ENCODE results near the gene VCP.

DNA sequence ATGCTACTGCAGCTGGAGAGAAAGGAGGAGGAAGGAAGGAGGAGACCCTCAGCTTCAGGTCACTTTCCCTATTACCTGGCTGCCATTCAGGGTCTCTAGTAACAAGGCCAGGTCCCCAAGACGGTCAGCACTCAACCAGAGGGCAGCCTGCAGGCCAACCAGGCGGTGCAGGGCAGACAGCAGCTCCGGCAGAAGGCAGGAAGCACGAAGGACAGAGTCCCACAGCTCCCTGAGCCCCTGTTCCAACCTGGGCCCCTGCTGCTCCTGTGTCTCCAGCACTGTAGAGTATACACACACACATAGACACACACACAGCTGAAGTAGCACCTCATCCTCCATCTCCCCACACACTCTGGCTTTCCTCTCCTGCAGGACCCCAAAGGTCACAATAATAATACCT, 5.6 kb upstream of the VCP start:
- no peak for TF ChIP-seq EZH2 (IDR thresholded peaks at IDR 0.05; ENCODE audit: low read length)
- no peak for TF ChIP-seq CTCF (optimal IDR thresholded peaks at IDR 0.05 in 1 of 3, IDR thresholded peaks at IDR 0.05 in 1 of 3, conservative IDR thresholded peaks at IDR 0.05 in 1 of 3; ENCODE audit: extremely low read depth in 1 of 3, insufficient read depth in 2 of 3, low read length in 3 of 3)
